ENCODE results near the gene DNMT1.

The DNMT1 gene

DNA sequence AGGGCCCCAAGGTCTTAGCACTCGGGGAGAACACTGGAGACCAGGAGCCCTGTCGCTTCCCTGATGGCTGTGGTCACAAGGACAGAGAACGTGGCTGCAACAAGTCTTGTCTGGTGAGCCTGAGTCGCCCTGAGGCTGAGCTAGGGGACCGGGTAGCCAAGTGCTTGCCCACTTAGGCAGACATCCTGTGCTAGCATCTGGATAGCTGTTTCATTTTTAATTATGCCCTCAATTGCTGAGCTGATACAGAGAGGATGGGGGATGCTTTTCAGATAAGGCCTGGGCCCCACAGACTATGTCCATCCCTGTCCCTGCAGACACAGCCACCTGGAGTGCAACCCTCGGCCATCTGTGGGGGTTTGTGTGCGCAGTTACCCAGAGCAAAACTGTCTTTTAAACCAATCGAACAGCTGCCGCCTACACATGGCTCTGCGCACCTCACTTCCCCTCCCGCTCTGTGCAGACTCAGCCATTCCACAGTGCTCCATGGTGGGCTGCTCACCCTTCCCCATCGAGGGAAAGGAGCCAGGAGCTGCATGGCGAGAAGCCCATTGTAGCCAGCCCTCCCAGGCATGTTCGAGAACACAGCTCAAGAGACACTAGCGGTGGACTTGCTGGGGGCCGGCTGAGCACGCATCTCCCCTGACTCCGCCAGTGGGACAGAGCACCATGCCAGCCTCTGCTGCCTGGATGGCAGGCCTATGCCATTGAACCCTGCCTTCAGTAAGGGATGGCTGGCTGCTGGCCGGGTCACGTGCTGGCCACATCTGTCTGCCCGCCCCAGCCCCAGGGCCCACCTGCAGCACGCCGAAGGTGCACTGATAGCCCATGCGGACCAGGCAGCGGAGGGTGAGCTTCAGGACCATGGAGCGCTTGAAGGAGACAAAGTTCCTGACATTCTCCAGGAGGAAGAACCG lies 55.6 kb downstream of the DNMT1 start:
- no peak for DNase-seq

DNA sequence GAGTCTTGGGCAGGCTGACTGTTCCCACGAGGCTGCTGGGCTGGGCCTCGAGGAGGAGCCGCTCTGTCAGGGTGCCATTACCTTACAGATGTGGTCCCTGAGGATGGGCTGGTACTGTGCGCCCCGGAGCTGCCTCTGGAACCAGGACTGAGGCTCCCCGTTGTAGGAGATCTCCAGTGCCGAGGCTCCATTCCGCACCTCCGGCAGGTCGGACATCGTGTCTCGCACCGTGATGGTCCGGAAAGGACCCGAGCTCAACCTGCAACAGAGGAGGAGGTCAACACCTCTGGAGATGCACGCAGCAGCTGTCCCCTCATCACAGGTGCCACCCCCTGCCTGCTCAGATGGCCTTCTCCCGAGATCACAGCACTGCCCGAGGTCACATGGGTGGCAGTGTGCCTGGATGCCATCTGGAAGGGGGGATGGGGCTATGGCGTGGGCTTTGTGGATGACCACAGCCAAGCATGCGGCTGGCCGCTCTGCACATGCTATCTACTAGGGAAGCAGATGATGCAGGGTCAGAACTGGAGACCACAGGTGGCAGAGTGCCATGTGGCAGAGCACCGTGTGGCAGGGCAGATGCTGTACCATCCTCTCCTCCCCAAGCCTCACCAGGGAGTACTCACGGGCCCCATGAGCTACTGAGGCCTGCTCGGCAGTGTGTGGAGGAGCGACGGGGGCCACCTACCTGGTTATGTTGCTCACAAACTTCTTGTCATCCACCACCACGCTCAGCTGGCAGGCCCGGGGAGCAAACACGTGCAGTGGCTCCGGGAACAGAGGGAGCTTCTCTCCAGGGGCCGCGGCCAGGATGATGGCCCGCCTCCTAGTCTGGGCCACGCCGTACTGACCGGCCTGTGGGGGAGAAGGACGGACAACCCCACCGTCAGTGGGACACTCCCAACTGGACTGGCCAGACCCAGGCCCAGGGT lies 56.7 kb downstream of the DNMT1 start:
- DNase-seq: no peak

DNA sequence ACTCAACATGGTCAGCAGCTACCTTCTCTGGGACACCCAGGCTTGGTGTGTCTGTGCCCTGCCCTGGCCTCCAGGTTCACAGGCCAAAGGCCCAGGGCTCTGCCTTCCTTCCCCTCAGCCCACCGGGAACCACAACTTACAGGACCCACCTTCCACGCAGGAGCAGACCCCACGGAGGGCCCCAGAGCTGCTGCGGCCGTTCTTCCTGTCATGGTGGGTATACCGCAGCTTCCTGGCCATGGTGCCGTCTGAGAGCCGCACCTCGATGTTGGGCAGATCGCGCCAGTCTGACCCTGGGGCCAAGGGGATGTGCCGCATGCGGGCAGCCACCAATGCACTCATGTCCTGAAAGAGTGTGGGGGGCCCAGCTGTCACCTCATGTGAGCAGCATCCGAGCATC lies 57.8 kb downstream of the DNMT1 start:
- DNase-seq: no peak

DNA sequence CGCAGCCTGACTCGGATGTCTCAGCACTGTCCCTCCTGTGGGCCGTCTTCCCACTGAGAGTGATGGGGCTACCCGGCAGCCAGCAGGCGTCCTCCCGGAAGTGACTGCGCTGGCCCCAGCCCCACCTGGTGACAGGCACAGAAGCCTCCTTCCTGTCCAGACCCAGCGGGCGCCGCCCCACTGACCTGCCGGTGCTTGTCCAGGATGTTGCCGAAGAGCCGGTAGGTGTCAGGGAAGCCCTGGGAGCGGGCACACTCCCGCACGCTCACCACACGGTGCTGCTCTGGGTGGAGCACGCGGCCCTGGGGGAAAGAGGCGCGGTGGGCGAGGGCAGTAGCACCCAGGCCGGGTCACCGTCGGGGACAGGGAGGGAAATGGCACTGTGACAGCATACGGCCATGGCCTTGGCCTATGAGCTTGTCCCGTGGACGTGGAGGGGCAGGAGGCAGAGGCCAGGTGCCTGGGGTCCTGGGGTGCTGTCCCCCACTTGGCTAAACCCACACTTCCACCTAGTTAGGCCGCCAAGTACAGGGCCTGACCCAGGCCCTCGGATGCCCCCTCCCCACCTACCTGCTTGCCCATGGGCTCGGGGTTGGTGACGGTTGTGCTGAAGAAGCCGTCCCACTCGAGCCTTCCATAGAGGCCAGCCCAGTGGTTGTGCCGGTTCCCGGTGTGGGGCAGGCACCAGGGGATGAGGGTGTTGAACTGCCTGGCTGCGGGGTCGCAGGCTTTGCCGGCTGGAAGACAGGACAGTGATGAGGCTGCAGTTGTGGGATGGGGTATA lies 59.0 kb downstream of the DNMT1 start:
- DNase-seq: no peak

GRCh38 chr19:10134040-10134439 lies 60.7 kb downstream of the DNMT1 start:
- no peak for DNase-seq

GRCh38 chr19:10133596-10133995 lies 61.2 kb downstream of the DNMT1 start:
- DNase-seq: no peak

DNA sequence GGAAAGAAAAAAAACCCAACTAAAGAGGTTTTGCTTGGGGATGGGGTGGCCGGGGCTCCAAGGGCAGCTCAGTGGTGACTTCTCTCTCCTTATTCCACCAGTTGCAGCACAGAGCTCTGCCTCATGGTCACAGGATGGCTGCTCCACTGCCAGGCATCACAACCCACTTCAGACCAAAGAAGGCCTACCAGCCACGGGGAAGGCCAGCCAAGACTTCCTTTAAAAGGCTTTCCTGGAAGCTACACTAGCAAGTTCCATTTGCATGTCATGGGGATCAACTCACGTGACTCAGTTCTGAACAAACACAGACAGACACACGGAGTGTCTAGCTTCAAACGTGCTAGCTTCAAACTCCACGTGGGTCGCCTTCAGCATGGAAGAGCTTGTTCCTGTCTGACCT lies 61.8 kb downstream of the DNMT1 start:
- no peak for DNase-seq

- DNase-seq: no peak
These were observed 68.5 kb downstream of the DNMT1 start for GRCh38 chr19:10126213-10126639.

DNA sequence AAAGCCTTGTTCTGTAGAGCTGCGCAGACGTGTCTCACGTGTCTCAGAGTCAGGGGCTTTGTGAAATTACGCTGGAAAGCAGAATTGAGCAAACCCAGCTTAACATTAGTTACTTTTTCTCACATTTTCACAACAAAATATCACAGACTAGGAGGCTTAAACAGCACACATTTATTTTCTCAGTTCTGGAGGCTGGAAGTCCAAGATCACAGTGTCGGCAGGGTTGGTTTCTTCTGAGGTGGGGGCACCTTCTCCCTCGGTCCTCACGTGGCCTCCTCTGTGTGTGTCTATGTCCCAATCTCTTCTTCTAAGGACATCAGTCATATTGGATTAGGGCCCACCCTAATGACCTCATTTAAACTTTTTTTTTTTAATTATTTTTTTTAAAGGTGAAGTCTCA lies 70.3 kb downstream of the DNMT1 start:
- DNase-seq: no peak

- no peak for DNase-seq
These were observed 72.7 kb downstream of the DNMT1 start for GRCh38 chr19:10122045-10122444.

DNA sequence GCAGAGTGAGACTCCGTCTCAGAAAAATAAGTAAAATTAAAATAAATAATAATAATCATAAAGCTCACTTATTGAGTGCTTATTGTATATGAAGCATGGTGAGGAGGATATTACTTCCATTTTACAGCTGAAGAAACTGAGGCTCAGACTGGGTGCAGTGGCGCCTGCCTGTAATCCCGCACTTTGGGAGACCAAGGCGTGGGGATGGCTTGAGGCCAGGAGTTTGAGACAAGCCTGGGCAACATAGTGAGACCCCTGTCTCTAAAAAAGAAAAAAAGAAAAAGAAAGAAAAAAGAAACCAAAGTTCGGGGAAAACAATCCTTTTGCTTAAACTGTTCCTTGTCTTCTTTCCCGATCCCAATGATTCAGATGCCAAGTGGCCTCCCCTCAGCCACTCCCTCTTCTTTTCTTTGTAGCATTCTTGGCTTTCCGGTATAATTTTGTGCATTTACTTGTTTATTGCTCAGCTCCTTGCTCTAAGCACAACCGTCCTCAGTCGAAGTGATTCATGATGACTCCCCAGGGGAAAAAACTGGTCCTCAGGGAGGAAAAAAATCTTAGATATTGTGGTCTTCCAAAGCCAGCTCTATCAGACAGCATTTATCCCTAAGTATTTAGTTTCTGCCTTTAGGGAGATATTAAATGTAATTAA lies 74.1 kb downstream of the DNMT1 start:
- no peak for DNase-seq

GRCh38 chr19:10118960-10119359 lies 75.8 kb downstream of the DNMT1 start:
- DNase-seq: no peak

DNA sequence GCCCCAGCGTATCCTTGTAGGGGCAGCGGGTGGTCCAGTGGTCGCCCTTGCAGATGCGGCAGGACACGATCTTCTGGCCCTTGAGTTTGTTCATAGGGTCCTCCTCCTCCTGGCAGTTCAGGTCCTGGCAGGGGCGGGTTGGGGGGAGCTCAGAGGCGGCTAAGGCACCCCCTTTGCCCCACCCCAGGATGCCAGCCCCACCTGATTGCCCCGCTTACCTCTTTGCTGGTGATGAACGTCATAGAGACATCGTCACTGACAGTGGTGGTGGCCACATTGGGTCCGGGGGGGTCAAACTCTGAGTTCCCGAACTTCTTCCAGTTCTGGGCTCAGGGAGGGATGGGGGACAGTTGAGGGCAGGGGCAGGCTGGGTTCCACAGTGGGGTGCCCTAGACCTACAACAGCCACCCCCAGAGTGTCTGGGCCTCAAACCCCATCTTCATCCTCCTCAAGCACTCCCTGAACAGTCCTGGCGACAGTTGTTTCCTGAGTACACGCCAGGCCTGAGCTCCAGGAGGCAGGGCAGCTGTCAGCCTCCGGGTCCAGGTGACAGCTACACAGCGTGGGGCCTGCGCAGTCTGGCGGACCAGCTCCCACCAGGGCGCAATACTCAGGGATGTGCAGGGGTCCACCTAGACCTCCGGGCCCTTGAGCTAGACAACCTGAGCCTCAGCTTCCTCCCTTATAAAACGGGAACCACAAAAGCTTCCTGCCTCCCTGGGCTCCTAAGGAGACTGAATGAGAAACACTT lies 77.7 kb downstream of the DNMT1 start:
- no peak for DNase-seq

- DNase-seq: no peak
These were observed 78.5 kb downstream of the DNMT1 start for GRCh38 chr19:10116085-10116865.

- no peak for DNase-seq
These were observed 79.2 kb downstream of the DNMT1 start for GRCh38 chr19:10115392-10116084.

DNA sequence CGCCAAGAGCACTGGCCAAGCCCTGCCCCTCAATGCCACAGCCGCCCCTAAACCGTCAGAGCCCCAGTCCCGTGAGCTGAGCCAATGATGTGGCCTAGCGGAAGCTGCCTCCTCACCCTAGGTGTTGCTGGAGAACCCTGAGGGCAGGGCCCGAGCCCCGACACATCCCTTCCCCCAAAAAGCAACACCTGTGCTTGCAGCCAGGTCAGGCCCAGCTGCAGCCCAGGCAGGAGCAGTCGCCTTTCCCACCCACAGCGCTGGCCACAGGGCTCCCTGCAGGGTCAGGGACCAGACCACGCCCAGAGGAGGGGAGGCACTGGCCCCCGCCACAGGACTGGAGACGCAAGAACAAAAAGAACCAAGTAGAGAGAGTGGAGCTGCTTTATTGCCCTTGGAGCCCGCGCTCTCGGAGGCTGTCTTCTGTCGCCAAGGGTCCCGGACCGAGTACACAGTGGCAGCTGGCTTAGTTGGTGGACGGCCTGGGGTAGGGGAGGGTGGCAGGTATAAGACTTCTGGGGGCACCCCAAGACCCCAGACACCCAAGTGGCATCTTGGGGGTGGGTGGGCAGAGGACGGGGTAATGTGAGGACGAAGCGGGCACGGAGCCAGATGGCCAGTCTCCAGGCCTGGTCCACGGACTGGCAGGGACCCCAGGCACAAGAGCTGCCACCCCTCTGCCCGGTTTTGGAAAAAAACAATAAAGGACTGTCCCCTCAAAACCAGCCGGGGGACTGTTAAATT lies 79.9 kb downstream of the DNMT1 start:
- no peak for DNase-seq

DNA sequence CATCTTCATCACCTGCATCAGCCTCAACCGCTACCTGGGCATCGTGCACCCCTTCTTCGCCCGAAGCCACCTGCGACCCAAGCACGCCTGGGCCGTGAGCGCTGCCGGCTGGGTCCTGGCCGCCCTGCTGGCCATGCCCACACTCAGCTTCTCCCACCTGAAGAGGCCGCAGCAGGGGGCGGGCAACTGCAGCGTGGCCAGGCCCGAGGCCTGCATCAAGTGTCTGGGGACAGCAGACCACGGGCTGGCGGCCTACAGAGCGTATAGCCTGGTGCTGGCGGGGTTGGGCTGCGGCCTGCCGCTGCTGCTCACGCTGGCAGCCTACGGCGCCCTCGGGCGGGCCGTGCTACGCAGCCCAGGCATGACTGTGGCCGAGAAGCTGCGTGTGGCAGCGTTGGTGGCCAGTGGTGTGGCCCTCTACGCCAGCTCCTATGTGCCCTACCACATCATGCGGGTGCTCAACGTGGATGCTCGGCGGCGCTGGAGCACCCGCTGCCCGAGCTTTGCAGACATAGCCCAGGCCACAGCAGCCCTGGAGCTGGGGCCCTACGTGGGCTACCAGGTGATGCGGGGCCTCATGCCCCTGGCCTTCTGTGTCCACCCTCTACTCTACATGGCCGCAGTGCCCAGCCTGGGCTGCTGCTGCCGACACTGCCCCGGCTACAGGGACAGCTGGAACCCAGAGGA lies 80.6 kb downstream of the DNMT1 start:
- DNase-seq: no peak

DNA sequence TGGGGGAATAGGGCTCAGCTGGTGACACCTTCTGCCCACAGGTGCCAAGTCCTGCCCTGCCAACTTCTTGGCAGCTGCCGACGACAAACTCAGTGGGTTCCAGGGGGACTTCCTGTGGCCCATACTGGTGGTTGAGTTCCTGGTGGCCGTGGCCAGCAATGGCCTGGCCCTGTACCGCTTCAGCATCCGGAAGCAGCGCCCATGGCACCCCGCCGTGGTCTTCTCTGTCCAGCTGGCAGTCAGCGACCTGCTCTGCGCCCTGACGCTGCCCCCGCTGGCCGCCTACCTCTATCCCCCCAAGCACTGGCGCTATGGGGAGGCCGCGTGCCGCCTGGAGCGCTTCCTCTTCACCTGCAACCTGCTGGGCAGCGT lies 81.2 kb downstream of the DNMT1 start:
- no peak for DNase-seq
